Calu3 (cell line): ENCODE data around the gene TRIM74. TPM values are rescaled to one million over a fixed set of nuclear protein-coding genes. Genes with fewer than 3 reads are reported as not detected.

ENCODE experiments used
- total RNA-seq: library from RNA; stranded (reverse); gene quantifications from 2 replicates; pipeline ENCODE4 v1.2.3, GENCODE V29; 2022

The TRIM74 gene
- total RNA-seq, 1 experiment from 2014 or later, result 0.33 TPM

Other genes starting within 250 kb of the TRIM74 start
- 1.7 and 2.4 TPM in 2 replicates for gene TYW1B, start 141.3 kb downstream of the TRIM74 start, total RNA-seq
- 31.0 and 33.2 TPM in 2 replicates for gene POM121, start 44.4 kb downstream of the TRIM74 start, total RNA-seq
- gene SPDYE8, start 60.3 kb upstream of the TRIM74 start, total RNA-seq, result not detected in 2 replicates
- not detected in 2 replicates for gene SPDYE11, start 88.4 kb upstream of the TRIM74 start, total RNA-seq
- not detected in 2 replicates for gene SPDYE9, start 116.6 kb upstream of the TRIM74 start, total RNA-seq